Activated CD4-positive, alpha-beta T cell treated with anti-CD3 and anti-CD28 coated beads, Interleukin-2, Interleukin-4, amounts not matched to agents 100 ng/mL and 50 ng/mL, durations not matched to agents 16 hours and 8 hours (primary cell): ENCODE measurements around the gene DOCK2.
"Not testable (repeated sequence)": the region's sequence is repeated elsewhere in the genome, so short reads cannot be mapped to it uniquely, and the experiment has no call there.

Experiments used
- DNase-seq: peaks from one replicate; pipeline ENCODE4 v3.0.0-alpha.2; 2020; ENCODE audit warnings: low spot score

The DOCK2 gene

DNA sequence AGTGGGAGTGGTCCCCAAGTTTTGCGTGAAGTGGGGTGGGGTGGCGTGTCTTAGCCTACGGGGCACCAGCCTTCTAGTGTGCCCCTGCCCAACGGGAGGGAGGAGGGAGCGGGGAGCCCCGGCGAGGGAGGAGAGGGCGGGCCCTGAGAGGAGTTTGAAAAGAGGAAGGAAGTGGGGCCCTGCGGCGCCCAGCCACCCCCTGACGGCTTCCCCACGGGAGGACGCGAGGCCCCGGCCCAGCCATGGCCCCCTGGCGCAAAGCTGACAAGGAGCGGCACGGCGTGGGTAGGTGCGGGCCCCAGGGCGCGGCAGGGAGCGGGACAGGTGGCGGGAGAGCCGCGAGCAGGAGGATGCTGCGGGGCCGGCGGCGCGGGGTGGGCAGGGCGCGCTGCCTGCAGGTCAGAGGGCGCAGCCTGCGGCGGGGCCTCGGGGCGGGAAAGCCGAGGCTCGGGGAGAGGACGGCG is at the start of gene DOCK2:
DOCK2 (plus strand) TSS at position 191 of the 464 bp plus-strand sequence; CDS start at position 243, 52 bp downstream.
- peak; percentile 77 for DNase-seq

DNA sequence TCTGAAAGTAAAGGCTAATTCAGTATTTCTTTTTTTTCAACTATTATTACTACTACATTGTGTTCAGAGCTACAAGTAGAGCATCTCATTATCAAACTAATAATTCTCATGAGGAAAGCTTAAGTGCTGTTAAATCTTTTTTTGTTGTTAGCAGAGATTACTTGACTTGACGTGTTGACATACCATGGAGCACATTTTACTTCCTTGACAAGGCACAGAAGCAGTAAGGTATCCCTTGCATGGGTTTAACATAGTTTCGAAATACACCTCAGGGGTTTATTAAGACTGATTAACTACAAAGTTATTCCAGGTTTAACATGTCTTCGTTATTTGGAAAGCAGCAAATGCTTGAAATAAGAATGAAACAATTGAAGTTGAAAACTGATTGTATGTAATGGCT is 46.5 kb upstream of the DOCK2 start:
- no peak for DNase-seq

DNA sequence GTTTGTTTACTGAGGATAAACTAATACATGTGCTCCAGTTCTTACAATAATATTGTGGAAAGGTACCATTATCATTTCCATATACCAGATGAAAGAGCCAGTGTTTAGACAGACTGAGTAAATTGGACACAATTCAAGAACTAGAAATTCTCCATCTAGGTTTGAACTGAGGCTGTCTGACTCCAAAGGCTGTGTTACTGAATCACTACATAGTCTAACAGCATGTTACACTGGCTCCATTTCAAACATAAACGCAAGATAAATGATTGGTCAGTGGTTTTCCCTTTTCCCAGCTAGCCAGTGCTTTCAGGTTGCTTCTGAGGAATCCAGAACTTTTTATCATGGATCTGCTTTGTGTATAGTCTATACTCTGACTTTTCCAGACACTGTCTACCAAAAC is 45.4 kb upstream of the DOCK2 start:
- DNase-seq: no peak

DNA sequence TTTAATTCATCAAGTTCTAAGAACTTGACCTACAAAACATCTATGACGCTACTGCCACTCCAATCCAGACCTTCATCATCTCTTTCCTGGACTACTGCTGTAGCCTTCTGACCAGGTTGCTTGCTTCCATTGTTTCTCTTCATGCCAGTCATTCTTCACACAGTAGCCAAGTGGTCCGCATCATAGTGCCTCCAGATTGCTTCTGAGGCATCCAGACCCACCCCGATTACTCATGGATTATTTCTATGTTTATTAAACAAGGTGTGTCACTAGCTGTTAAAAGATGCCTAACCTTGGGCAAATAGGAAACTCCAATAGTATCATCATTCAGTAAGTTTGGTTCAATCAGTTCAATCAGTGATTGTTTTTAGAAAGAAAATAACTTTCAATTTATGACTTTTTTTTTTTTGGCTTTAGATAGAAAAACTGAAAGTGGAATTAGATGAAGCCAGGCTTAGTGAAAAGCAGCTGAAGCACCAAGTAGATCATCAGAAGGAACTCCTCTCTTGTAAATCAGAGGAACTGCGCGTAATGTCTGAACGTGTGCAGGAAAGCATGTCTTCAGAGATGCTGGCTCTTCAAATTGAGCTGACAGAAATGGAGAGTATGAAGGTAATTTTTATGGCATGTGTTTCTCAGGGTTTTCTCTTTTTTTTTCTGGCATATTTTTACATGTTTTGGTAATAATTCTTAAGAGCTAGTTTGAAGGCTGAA is 44.0 kb upstream of the DOCK2 start:
- no peak for DNase-seq

DNA sequence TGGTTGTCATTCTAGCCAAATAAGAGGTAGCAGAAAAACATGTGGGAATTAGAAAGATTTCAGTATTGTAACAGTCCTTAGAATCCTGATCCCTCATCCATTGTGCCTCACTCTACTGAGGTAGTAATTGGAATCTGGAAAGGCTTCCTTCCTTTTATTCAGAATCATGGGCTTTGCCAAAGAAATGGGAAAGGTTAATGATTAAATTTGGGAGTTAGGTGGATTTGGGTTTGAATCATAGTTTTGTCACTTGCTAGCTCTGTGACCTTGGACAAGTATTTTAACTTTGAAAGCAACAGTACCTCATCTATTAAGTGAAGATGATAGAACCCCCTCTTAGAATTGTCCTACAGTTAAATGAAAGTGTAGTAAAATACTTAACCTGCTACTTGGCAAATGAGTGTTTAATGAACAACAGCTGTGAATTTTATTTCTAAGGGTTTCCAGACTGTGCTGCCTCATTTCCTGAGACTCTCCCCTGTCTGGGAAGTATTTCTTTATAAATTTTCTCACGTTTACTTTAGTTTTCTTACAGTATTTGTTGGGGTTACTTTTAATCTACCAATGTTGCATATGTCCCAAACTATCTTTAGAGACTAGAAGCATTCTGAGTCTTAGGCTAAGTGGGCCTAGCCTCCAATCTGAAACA is 41.8 kb upstream of the DOCK2 start:
- no peak for DNase-seq

DNA sequence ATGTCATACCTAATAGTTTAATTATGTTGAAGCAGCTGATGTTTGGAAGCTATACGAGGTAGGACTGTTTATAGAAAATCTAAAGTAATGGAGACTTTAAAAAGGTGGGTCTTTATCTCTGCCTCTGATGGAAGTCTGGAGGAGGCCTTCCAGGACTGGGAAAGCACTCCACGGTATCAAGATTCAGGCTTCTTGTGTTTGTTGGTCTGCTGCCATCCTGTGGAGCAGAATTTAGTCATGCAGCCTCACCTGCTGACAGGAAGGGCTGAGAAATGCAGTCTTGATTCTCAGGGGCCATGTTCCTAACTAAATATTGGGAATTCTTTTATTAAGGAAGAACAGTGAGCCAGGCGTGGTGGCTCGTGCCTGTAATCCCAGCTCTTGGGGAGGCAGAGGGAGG is 37.6 kb upstream of the DOCK2 start:
- DNase-seq: no peak

DNA sequence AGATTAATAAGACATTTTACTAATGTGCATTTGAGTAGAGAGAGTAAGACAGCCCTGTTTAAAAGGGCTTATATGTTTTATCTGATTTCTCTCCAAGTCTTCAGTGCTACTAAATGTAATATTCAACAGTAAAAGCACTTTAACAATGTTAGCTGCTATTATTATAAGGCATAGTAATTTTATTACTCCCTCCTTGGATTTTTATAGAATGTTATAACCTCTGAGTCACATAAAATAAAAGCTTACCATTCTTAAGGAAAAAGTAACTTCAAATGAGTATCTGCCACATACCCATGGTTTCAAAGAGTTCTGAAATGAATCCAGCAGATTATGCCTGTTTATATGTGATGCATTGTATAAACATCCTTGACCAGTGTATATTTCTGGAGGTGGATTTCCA is 34.5 kb upstream of the DOCK2 start:
- DNase-seq: no peak

DNA sequence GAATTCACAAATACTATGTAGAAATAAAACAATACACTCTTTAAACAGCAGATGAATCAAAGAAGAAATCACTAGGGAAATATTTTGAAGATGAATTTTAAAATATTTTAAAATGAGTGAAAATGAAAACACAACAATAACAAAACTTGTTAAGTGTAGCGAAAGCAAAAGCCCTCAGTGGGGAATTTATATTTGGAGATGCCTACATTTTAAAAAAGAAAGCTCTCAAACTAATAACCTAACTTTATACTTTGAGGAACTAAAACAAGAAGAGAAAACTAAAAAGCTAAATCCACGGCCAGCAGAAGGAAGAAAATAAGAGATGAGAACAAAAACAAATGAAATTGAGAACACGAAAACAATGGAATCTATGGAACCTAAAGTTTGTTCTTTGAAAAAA is 30.8 kb upstream of the DOCK2 start:
- no peak for DNase-seq

DNA sequence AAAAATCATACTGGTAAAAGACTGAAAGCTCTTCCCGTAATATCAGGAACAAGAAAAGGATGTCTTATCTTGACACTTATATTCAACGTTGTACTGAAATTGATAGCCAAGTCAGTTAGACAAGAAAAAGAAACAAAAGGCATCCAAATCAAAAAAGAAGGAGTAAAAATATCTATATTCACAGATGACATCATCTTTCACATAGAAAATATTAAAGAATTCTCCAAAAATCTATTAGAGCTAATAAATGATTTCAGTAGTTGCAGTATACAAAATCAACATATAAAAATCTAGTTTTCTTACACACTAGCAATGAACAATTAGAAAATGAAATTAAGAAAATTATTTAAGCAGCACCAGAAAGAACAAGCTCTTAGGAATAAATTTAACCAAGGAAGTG is 29.2 kb upstream of the DOCK2 start:
- DNase-seq: no peak

DNA sequence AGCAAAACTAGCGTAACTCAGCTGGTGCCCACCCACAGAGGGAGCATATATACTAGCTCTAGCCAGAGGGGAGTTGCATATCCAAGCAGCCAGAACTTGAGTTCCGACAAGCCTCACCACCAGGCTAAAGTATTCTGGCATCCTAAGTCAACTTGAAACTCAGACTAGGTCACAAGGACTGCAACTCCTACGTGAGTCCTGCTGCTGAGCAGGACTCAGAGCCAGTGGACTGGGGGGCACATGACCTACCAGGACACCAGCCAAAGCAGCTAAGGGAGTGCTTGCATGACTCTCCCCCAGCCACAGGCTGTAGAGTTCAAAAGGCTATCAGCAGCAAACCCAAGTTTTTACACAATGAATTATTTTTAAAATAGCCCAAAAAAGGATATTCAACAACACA is 27.4 kb upstream of the DOCK2 start:
- DNase-seq: no peak

DNA sequence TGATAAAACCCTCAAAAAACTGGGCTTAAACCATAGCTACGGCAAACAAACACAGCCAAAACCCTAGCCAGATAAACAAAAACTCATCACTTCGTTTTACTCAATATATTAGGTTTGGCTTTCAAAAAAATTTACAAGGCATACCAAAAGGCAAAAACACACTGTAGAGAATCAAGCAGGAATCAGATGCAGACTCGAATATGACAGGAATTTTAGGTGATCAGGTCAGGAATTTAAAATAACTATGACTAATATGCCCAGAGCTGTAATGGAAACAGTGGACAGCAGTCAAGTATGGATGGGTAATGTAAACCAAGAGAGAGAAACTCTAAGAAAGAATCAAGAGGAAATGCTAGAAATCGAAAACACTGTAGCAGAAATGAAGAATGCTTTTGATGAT is 26.5 kb upstream of the DOCK2 start:
- DNase-seq: no peak

DNA sequence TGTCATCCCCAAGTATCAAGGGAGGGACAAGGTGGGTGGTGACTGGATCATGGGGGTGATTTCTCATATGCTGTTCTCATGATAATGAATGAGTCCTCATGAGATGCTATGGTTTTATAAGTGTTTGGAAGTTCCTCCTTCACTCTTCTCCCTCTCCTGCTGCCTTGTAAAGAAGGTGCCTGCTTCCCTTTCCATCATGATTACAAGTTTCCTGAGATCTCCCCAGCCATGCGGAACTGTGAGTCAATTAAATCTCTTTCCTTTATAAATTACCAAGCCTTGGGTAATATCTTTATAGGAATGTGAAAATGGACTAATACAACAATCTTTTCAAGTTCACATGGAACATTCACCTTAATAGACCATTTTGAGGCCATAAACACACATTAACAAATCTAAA is 21.5 kb upstream of the DOCK2 start:
- DNase-seq: no peak

DNA sequence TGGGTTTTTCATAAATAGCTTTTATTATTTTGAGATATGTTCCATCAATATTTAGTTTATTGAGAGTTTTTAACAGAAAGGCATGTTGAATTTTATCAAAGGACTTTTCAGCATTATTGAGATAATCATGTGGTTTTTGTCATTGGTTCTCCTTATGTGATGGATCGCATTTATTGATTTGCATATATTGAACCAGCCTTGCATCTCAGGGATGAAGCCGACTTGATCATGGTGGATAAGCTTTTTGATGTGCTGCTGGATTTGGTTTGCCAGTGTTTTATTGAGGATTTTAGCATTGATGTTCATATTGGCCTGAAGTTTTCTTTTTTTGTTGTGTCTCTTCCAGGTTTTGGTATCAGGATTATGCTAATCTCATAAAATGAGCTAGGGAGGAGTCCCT is 12.8 kb upstream of the DOCK2 start:
- not testable (repeated sequence) for DNase-seq

DNA sequence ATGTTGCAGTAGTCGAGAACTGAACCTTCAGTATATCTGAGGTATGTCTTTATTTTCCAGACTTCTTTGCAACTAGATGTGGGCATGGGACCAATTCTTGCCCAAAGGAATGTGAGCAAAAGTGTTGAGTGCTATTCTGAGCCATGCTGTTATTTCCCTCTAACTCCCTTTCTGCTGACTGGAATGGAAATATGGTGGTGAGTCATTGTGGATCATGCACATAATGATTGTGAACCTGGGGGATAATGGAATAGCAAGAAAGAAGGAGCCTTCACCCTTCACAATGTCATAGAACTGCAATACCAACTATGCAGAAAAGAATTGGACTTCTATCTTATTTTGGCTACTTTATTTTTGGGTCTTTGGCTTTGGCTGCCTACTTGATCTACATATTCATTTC is 10.3 kb upstream of the DOCK2 start:
- no peak for DNase-seq

DNA sequence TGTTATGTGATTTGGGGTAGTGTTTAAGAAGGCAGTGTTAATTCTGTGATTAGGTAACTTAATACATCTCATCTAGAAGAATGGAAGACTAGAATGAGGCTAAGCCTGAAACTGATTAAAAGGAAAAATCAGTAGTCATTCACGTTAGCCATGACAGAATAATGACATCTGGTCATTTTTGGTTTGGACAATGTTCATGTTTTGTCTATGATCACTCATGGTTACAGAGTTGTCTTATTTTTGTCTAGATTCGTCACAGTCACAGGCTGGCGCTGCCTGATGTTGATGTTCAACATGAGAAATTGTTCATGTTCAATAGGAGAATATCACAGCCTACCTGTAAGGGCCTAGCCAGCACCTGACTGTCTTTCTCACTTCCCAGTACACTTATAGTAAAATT is 9.5 kb upstream of the DOCK2 start:
- DNase-seq: no peak

DNA sequence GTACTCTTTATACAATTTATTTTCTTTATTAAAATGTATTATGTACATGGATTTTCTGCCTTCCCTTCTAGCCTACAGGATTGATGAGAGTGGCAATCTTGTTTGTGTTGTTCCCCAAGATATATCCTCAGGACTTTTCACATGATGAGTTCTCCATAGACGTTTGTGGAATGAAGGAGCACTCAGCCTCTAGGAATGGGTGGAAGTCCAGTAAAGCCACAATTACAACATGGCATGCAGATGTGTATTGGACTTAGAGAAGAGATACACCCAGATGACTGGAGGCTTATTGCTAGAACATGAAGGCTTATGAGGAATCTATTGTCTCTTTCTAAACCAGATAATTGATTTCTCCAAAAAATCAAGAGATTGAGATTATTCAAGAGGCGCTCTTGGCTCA is 8.2 kb upstream of the DOCK2 start:
- no peak for DNase-seq

DNA sequence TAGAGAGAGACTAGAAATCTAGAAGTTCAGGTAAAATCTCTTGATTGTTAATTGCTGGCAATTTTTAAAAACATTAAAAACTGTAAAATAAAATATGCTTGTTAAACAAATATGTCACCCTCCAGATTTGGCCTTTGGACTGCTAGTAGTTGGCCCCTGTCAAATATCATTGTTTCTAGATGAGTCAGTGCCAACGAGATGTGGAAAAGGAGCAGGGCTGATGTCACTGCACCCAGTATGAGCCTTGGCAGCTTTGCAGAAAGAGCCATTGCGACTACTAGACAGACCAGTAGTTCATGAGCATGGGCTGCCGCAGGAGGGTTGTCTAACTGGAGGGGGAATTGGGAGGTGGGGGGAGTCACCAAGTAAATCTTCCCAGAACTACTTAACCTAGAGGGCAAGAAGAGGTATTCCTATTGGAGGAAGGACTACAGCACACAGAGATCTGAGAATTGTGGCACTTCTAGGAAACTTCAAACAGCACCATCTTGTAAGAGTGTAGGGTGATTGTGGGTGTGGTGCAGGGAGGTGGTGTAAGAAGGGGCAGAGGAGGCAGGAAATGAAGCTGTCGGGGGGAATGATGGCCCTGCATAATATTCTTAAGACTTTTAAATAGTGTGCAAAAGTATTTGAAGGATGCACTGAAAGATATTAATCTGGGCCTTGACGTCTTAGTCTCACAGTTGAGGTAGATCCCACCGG is 7.1 kb upstream of the DOCK2 start:
- peak; percentile 77 for DNase-seq

DNA sequence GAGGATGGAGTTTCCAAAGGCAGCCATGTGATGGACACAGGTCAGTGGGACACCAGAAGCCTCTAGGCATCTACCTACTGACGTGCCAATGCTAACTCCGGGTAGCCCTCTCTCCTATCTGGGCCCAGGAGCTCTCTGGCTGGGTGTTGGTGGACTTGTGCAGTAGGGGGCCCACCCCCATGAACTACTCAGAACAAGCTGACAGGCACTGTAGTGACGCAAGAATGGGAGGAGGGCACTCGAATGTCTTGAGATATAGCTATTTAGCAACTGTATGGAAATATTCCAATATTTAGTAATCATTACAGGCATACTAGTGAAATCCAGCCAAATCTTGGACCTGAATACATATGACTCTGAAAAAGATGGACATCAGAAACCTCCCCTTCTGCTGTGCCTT is 5.7 kb upstream of the DOCK2 start:
- DNase-seq: no peak

DNA sequence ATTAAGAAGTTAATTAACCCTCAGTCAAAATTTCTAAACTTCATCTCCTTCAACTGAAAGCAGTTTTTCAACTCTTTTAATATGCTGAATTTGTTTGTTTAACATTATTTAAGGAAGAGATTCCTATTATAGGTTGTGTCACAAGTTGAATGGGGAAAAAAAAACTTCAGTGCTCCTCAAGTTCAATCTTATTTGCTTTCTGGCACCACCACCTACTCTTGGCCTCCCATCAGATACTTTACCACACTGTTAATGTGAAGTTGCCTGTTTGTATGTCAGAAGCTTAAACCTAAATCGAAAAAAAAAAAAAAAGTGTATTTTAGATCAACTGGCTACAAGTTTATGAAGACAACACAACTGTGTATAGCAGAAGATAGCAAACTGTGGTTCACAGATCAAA is 4.1 kb upstream of the DOCK2 start:
- DNase-seq: no peak

DNA sequence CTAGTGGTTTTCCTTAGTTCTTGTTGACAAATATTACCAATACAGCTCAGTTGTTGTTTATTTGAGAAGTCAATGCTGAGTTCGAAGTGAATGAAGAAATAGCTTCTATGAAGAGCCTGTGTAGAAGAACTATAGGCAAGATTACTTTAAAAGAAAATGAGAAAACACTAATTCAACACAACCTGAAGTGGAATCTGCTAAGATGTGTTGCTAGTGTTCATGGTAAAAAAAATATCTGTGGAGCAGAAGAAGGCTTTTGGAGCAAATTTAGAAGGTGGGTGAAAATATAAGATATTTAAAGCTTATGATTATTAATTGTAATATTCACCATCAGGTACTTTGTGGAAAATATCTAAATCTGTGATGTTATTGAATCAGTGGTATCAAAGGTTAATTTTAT is 2.5 kb upstream of the DOCK2 start:
- DNase-seq: no peak

DNA sequence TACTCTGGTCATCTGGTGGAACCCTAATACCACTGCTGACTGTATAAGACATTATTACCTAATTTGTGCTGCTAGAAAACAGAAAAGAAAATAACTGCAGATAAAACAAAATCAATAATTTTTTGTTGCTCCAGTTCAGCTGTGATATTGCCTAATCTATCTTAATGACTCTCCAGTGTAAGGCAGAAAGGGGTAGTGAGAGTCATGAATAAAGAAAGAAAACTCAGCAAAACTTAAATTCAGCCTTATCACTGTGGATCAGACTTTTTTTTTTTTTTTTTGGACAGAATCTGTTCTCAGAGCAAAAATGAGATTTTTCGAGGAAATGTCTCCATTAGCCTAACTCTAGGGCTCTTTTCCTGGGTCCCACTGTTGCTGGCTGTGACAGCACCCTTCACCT is 1.1 kb upstream of the DOCK2 start:
- no peak for DNase-seq

DNA sequence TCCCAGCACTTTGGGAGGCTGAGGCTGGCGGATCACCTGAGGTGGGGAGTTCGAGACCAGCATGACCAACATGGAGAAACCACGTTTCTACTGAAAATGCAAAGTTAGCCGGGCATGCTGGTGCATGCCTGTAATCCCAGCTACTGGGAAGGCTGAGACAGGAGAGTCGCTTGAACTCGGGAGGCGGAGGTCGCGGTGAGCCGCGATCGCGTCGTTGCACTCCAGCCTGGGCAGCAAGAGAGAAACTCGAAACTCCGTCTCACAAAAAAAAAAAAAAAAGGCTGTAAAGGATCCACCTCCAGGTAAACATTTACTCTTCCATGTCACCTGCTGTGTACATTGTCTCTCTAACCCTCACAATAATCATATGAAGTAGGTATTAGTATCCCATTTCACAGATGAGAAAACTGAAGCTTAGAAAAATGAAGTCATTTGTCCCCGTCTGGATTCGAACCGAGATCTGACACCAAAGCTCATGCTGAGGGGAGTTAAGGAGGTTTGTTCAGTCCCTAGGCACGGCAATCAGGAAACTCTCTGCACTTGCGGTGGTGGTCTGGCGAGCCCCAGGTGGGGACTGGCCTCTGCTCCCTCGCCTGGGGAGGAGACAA is 494 bp upstream of the DOCK2 start:
- DNase-seq: no peak

DNA sequence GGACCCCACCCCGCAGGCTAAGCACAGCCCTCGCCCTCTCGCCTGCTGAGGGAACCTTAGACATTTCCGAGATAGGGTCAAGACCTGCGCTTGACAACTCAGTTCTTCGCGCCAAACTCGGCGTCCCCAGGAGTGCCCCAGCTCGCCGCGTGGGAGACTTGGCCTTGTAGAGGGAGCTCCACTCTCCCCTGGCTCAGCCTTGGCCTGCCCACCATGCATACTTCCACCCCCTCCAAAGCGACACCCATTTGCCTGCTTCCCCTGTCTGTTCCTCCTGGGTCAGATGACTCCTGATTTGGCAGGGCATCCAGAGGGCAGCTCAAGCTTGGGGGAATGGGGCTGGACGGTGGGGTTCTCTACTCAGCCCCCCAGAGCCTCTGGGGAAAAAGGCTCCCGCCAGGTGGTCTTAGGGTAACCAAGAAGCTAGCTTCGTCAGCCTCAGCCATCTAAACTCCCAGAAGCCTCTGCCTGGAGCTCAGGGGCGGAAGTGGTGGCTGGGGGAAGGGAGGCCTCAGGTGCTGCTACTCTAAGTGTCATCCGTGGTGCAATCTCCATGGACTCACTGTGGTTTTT is 560 bp downstream of the DOCK2 start:
- peak; percentile 82 for DNase-seq
